GM12873 (cell line): ENCODE results near the gene SPTBN4.

Experiments used
- CTCF ChIP-seq: IDR thresholded peaks from 2 replicates; pipeline ENCODE4 v1.5.1; 2012; ENCODE audit warnings: low read depth, mild to moderate bottlenecking, moderate library complexity, low read length, control low read depth; ENCODE audit not compliant: insufficient read depth; ENCODE audit errors: missing control alignments

SPTBN4 gene

GRCh38 chr19:40555978-40556689 lies 89.3 kb downstream of the SPTBN4 start:
- no peak for TF ChIP-seq CTCF

- no peak for TF ChIP-seq CTCF
Observed at GRCh38 chr19:40556953-40557530, 90.2 kb downstream of the SPTBN4 start.

GRCh38 chr19:40559394-40559793 lies 92.6 kb downstream of the SPTBN4 start:
- TF ChIP-seq CTCF = no peak

GRCh38 chr19:40560092-40560507 lies 93.3 kb downstream of the SPTBN4 start:
- TF ChIP-seq CTCF = no peak

DNA sequence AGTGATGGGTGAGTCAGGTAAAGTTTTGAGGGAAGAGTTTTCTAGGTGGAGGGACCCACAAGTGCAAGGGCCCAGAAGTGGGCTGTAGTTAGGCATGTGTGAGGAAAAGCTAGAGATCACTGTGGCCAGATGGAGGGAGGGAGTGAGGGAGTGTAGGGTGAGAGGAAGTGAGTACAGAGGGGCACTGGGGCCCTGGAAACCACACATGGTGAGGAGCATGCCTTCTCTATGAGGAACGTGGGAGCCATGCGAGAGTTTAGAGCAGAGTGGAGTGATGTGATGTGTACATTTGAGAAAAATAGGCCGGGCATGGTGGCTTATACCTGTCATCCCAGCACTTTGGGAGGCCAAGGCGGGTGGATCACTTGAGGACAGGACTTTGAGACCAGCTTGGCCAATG lies 95.1 kb downstream of the SPTBN4 start:
- no peak for TF ChIP-seq CTCF

DNA sequence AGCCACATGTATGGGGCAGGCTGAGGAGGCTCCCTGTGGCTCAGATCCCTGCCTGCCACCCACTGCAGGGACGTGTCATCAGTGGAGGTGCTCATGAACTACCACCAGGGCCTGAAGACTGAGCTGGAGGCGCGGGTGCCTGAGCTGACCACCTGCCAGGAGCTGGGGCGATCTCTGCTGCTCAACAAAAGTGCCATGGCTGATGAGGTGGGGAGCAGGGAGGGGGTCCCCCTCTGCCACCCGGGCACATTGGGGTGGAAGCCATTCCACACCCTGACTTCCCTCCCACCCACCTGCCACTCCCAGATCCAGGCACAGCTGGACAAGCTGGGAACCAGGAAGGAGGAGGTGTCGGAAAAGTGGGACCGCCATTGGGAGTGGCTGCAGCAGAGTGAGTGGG lies 98.6 kb downstream of the SPTBN4 start:
- TF ChIP-seq CTCF = no peak

DNA sequence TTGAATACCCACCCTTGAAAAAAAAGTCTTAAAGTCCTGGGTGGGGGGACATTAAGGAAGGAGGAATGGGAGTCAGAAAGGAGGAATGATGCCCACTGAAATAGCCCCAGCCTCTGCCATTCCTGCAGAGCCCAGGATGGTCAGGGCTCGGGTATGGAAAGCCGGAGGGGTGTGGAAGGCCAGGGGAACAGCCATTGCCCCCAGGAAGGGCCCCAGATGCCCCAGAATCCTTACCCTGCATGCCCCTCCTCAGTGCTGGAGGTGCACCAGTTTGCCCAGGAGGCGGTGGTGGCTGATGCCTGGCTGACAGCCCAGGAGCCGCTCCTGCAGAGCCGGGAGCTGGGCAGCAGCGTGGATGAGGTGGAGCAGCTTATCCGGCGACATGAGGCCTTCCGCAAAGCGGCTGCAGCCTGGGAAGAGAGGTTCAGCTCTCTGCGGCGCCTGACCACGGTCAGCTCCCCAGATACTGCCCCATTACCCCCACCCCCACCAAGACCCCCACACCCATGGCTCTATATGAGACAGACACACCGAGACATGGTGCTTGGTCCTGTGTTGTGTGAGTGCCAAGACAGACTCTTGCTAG lies 99.2 kb downstream of the SPTBN4 start:
- no peak for TF ChIP-seq CTCF
